Measurements from ENCODE around the gene ADARB1. TPM values are rescaled to one million over a fixed set of nuclear protein-coding genes. Genes with fewer than 3 reads are reported as not detected.

Gene ADARB1
- polyA plus RNA-seq, 1 donor (not counting 4 experiments of a cell fraction or from before 2014, with no cell fraction given) = 13.0 TPM

DNA sequence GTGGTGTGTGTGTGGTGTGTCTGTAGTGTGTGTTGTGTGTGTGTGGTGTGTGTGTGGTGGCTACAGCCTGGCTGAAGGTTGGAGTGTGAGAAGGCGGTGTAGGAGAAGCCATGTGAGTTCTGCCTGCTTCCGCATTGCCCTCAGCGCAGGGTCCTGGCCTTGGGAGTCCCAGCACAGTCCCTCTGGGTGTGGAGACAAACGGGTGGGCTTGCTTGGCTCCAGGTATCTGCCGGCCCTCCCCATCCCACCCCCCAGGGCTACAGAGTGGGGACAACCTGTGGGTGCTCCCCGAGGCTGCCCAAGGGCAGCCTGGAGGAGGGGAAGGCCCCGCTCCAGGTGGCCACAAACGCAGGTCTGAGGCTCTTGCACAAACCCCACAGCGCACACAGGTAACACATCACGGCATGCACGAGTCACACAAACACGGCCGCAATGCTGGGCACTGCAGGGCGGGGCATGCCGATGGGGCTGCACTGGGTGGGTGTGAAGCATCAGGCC lies 31.7 kb upstream of the ADARB1 start:
- no peak overlapping the region for H3K27ac ChIP-seq (ENCODE audit: control insufficient read depth, insufficient read depth, low read length)
- no peaks in the 10 kb centered on the region for H3K79me2 ChIP-seq (ENCODE audit: control insufficient read depth, insufficient read depth, low read length)
- H3K9me1 ChIP-seq (ENCODE audit: control insufficient read depth, extremely low read depth, insufficient read depth, low read length) = no peaks in the 10 kb centered on the region
- no peaks in the 10 kb centered on the region for H3K9me3 ChIP-seq (ENCODE audit: control insufficient read depth, low read depth, low read length)
- H2AFZ ChIP-seq (ENCODE audit: control insufficient read depth, low read length) = no peak overlapping the region
- dilution Hi-C loops (cut with MboI; ENCODE audit: extremely low pct_ligation_motif_present, low sequenced_read_pairs) = no loop called here
- DNase-seq (ENCODE audit: low read depth, low spot score) (no peak), FAIRE-seq (no peak)
- H3K36me3 ChIP-seq (ENCODE audit: control insufficient read depth in 2 of 2, extremely low read depth in 1 of 2, insufficient read depth in 2 of 2, low read length in 2 of 2) = no peaks in the 10 kb centered on the region
- peaks cover 3% of the 10 kb centered on the region for H3K4me1 ChIP-seq (ENCODE audit: control insufficient read depth, extremely low read depth, insufficient read depth, low read length)
- H4K20me1 ChIP-seq (ENCODE audit: control insufficient read depth, extremely low read depth, insufficient read depth, low read length) = no peaks in the 10 kb centered on the region
- no peak overlapping the region for H3K9ac ChIP-seq (ENCODE audit: control insufficient read depth, extremely low read depth, insufficient read depth, low read length)
- no peak for TF ChIP-seq EZH2 (IDR thresholded peaks at IDR 0.05; ENCODE audit: low read length)
- TF ChIP-seq, protein P1, sequence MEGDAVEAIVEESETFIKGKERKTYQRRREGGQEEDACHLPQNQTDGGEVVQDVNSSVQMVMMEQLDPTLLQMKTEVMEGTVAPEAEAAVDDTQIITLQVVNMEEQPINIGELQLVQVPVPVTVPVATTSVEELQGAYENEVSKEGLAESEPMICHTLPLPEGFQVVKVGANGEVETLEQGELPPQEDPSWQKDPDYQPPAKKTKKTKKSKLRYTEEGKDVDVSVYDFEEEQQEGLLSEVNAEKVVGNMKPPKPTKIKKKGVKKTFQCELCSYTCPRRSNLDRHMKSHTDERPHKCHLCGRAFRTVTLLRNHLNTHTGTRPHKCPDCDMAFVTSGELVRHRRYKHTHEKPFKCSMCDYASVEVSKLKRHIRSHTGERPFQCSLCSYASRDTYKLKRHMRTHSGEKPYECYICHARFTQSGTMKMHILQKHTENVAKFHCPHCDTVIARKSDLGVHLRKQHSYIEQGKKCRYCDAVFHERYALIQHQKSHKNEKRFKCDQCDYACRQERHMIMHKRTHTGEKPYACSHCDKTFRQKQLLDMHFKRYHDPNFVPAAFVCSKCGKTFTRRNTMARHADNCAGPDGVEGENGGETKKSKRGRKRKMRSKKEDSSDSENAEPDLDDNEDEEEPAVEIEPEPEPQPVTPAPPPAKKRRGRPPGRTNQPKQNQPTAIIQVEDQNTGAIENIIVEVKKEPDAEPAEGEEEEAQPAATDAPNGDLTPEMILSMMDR (optimal IDR thresholded peaks at IDR 0.05 in 1 of 3, IDR thresholded peaks at IDR 0.05 in 1 of 3, conservative IDR thresholded peaks at IDR 0.05 in 1 of 3; ENCODE audit: extremely low read depth in 1 of 3, insufficient read depth in 2 of 3, low read length in 3 of 3) = no peak
- no peak overlapping the region for H3K4me3 ChIP-seq (ENCODE audit: control insufficient read depth in 2 of 3, extremely low read depth in 1 of 3, insufficient read depth in 2 of 3, low read depth in 1 of 3, low read length in 3 of 3)
- no peak overlapping the region for H3K4me2 ChIP-seq (ENCODE audit: control insufficient read depth, extremely low read depth, insufficient read depth, low read depth, low read length)
- H3K27me3 ChIP-seq (ENCODE audit: control insufficient read depth, extremely low read depth, insufficient read depth, low read length) = peaks cover 15% of the 10 kb centered on the region

DNA sequence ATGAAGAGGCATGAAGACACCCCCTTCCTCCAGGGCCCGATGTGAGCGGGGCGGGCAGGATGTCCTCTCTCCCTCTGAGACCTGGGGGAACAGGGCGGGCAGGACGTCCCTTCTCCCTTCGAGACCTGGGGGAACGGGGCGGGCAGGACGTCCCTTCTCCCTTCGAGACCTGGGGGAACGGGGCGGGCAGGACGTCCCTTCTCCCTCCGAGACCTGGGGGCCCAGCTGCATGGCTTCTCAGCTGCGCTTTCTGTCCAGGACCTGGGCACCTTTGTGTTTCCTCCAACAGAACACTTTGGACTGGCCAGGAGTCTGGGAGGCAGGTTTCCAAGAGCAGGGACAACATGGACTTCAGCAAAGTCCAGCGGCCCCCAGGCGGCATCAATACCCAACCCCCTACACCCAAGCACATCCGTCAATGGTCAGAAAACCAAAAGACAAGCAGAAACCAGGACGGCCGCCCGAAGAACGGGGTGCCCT lies 30.8 kb upstream of the ADARB1 start:
- Histone ChIP-seq H4K20me1 (ENCODE audit: control insufficient read depth, extremely low read depth, insufficient read depth, low read length) (no peaks in the 10 kb centered on the region), H3K27me3 (ENCODE audit: control insufficient read depth, extremely low read depth, insufficient read depth, low read length) (peaks cover 15% of the 10 kb centered on the region), H3K4me1 (ENCODE audit: control insufficient read depth, extremely low read depth, insufficient read depth, low read length) (peaks cover 3% of the 10 kb centered on the region), H3K9me1 (ENCODE audit: control insufficient read depth, extremely low read depth, insufficient read depth, low read length) (no peaks in the 10 kb centered on the region), H3K4me2 (ENCODE audit: control insufficient read depth, extremely low read depth, insufficient read depth, low read depth, low read length) (no peak overlapping the region), H3K9me3 (ENCODE audit: control insufficient read depth, low read depth, low read length) (no peaks in the 10 kb centered on the region), H3K27ac (ENCODE audit: control insufficient read depth, insufficient read depth, low read length) (no peak overlapping the region), H3K9ac (ENCODE audit: control insufficient read depth, extremely low read depth, insufficient read depth, low read length) (no peak overlapping the region), H3K4me3 (ENCODE audit: control insufficient read depth in 2 of 3, extremely low read depth in 1 of 3, insufficient read depth in 2 of 3, low read depth in 1 of 3, low read length in 3 of 3) (no peak overlapping the region), H3K36me3 (ENCODE audit: control insufficient read depth in 2 of 2, extremely low read depth in 1 of 2, insufficient read depth in 2 of 2, low read length in 2 of 2) (no peaks in the 10 kb centered on the region), H2AFZ (ENCODE audit: control insufficient read depth, low read length) (no peak overlapping the region), H3K79me2 (ENCODE audit: control insufficient read depth, insufficient read depth, low read length) (no peaks in the 10 kb centered on the region)
- DNase-seq (ENCODE audit: low read depth, low spot score) = no peak
- dilution Hi-C loops (cut with MboI; ENCODE audit: extremely low pct_ligation_motif_present, low sequenced_read_pairs) = no loop called here
- FAIRE-seq = no peak
- TF ChIP-seq EZH2 (IDR thresholded peaks at IDR 0.05; ENCODE audit: low read length) = no peak
- TF ChIP-seq, protein P1 (optimal IDR thresholded peaks at IDR 0.05 in 1 of 3, IDR thresholded peaks at IDR 0.05 in 1 of 3, conservative IDR thresholded peaks at IDR 0.05 in 1 of 3; ENCODE audit: extremely low read depth in 1 of 3, insufficient read depth in 2 of 3, low read length in 3 of 3) = no peak
